Mononuclear cell (primary cell): ENCODE data around the gene NOXA1. TPM values are rescaled to one million over a fixed set of nuclear protein-coding genes. Genes with fewer than 3 reads are reported as not detected.

ENCODE experiments used
- H3K27me3 ChIP-seq: 2 replicates; pipeline ENCODE4 v1.6.0; 2011; ENCODE audit warnings: low read length, control low read depth; ENCODE audit not compliant: insufficient read depth
- H3K4me1 ChIP-seq: 2 replicates; pipeline ENCODE4 v1.5.1; 2011; ENCODE audit warnings: mild to moderate bottlenecking, low read length, control low read depth; ENCODE audit not compliant: insufficient read depth
- H3K4me3 ChIP-seq: 2 replicates; pipeline ENCODE4 v1.5.1; 2011; ENCODE audit warnings: mild to moderate bottlenecking, low read length, moderate library complexity
- H3K9me3 ChIP-seq: 2 replicates; pipeline ENCODE4 v1.5.1; 2011; ENCODE audit warnings: low read depth, mild to moderate bottlenecking, control low read depth, low read length
- total RNA-seq: library from RNA; depleted of rRNA; stranded (reverse); fragments of >200 nt; gene quantifications from one replicate; pipeline ENCODE4 v1.2.3, GENCODE V29; 2012

The NOXA1 gene
- total RNA-seq, 1 donor = 2.2 TPM

GRCh38 chr9:137426018-137426681 lies 3.0 kb downstream of the NOXA1 start:
- Histone ChIP-seq H3K4me3 (no peak overlapping the region), H3K27me3 (no peaks in the 10 kb centered on the region), H3K9me3 (no peaks in the 10 kb centered on the region), H3K4me1 (peaks cover 27% of the 10 kb centered on the region)

GRCh38 chr9:137427454-137428310 lies 4.5 kb downstream of the NOXA1 start:
- H3K4me3 ChIP-seq = no peak overlapping the region
- H3K9me3 ChIP-seq = no peaks in the 10 kb centered on the region
- no peaks in the 10 kb centered on the region for H3K27me3 ChIP-seq
- H3K4me1 ChIP-seq = peaks cover 13% of the 10 kb centered on the region

DNA sequence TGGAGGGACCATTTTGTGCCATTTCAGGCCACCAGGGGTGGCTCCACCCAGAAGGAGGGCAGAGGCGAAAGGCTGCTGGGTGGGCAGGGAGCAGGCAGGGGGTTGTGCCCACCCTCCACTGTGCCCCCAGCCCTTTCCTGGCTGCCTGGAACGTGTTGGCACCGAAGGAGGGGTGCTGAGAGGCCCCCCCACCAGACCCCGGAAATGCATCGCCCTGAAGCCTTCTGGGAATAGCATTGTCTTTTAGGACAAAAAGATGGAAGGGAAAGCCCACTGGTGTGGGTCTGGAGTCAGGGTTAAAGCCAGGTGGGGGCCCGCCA lies 5.1 kb downstream of the NOXA1 start:
- Histone ChIP-seq H3K27me3 (no peaks in the 10 kb centered on the region), H3K4me3 (no peak overlapping the region), H3K9me3 (no peaks in the 10 kb centered on the region), H3K4me1 (peaks cover 13% of the 10 kb centered on the region)

- no peak overlapping the region for H3K4me3 ChIP-seq
- H3K27me3 ChIP-seq = no peaks in the 10 kb centered on the region
- no peaks in the 10 kb centered on the region for H3K9me3 ChIP-seq
- H3K4me1 ChIP-seq = peaks cover 6% of the 10 kb centered on the region
These were observed 5.8 kb downstream of the NOXA1 start for GRCh38 chr9:137428841-137429545.

- Histone ChIP-seq H3K27me3 (no peaks in the 10 kb centered on the region), H3K4me3 (no peak overlapping the region), H3K4me1 (peaks cover 1% of the 10 kb centered on the region), H3K9me3 (no peaks in the 10 kb centered on the region)
These were observed 6.3 kb downstream of the NOXA1 start for GRCh38 chr9:137429546-137429890.

- Histone ChIP-seq H3K9me3 (no peaks in the 10 kb centered on the region), H3K4me3 (no peak overlapping the region), H3K27me3 (no peaks in the 10 kb centered on the region), H3K4me1 (no peaks in the 10 kb centered on the region)
These were observed 7.0 kb downstream of the NOXA1 start for GRCh38 chr9:137429974-137430722.

DNA sequence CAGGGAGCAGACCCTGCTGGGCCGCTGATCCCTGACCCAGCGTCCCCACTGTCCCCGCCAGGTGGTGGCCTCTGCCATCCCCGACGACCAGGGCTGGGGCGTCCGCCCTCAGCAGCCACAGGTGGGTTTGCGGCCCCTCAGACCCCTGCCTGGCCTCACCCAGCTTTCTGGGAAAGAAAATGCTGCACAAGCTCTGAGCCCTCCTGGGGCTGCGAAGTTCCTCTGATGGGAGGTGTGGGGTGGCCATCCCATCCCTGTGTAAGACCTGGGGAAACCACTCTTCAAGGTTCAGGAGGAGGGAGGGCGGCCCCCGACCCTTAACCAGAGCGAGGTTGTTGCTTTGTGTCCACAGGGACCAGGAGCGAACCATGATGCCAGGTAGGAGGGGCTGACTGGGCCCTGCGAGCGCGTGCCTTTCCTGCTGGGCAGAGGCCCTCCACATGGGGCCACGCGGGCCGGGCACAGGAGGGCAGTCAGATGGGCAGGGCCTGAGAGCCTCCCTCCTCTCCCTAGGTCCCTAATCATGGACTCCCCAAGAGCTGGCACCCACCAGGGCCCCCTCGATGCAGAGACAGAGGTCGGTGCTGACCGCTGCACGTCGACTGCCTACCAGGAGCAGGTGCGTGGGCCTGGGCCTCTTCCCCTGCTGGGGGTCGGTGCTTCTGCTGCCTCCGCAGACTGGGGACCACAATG lies 7.7 kb downstream of the NOXA1 start:
- H3K9me3 ChIP-seq = no peaks in the 10 kb centered on the region
- no peaks in the 10 kb centered on the region for H3K4me1 ChIP-seq
- no peak overlapping the region for H3K4me3 ChIP-seq
- no peaks in the 10 kb centered on the region for H3K27me3 ChIP-seq

- H3K4me1 ChIP-seq = no peaks in the 10 kb centered on the region
- H3K9me3 ChIP-seq = no peaks in the 10 kb centered on the region
- H3K27me3 ChIP-seq = no peaks in the 10 kb centered on the region
- H3K4me3 ChIP-seq = no peak overlapping the region
These were observed 8.3 kb downstream of the NOXA1 start for GRCh38 chr9:137431416-137431931.

DNA sequence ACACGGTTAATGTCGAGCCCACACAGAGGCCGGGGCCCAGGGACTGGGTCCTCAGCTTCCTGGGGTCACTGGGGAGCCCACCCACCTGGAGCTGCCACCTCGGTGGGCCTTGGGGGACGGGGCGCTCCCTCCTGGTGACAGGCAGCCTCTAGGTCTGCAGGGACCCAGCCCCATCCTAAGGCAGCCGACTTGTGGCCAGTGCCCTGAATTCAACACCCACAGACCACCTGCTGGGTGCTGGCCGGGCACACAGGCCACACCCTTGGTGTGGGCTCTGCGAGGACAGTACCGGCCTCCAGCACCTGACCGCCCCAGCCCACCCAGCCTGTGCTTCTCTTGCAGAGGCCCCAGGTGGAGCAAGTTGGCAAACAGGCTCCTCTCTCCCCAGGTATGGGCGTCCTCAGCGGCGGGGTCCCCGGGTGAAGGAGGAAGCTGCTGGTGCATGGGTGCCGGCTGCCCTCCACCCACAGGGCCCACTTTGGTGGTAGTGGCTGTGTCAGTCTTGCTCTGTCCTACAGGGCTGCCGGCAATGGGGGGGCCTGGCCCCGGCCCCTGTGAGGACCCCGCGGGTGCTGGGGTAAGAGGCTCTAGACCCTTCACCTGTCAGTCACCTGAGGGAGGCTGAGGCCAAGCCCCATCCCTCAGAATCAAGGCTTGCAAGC lies 9.6 kb downstream of the NOXA1 start:
- Histone ChIP-seq H3K4me3 (no peak overlapping the region), H3K27me3 (no peaks in the 10 kb centered on the region), H3K9me3 (no peaks in the 10 kb centered on the region), H3K4me1 (no peaks in the 10 kb centered on the region)

DNA sequence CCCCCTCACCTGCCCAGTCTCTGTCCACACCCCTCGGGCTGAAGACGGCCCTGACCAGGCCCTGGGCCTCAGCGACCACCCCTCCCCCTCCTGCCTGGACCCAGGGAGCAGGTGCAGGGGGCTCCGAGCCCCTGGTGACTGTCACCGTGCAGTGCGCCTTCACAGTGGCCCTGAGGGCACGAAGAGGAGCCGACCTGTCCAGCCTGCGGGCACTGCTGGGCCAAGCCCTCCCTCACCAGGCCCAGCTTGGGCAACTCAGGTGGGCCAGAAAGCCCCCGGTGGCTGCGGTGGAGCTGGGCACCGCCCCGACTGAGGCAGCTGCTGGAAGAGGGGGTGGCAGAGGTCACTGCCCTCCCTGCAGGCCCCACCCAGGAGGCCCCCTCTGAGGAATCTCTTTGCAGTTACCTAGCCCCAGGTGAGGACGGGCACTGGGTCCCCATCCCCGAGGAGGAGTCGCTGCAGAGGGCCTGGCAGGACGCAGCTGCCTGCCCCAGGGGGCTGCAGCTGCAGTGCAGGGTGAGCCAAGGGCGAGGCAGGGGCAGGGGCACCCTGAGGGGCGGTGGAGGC lies 10.2 kb downstream of the NOXA1 start:
- no peaks in the 10 kb centered on the region for H3K4me1 ChIP-seq
- H3K4me3 ChIP-seq = no peak overlapping the region
- no peaks in the 10 kb centered on the region for H3K27me3 ChIP-seq
- H3K9me3 ChIP-seq = no peaks in the 10 kb centered on the region

DNA sequence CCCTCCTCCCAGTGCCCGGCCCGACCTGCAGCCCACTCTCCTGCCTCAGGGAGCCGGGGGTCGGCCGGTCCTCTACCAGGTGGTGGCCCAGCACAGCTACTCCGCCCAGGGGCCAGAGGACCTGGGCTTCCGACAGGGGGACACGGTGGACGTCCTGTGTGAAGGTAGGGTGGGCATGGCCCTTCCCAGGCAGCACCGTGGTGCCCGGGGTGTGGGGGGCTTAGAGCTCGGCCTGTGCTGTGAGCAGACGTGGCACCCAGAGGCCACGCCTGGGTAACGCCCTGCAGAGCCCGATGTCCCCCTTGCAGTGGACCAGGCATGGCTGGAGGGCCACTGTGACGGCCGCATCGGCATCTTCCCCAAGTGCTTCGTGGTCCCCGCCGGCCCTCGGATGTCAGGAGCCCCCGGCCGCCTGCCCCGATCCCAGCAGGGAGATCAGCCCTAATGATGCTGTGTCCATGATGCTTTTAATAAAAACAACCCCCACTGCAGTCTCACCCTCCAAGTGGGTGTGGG lies 10.8 kb downstream of the NOXA1 start:
- H3K4me1 ChIP-seq = no peaks in the 10 kb centered on the region
- no peak overlapping the region for H3K4me3 ChIP-seq
- no peaks in the 10 kb centered on the region for H3K9me3 ChIP-seq
- H3K27me3 ChIP-seq = no peaks in the 10 kb centered on the region

- Histone ChIP-seq H3K9me3 (no peaks in the 10 kb centered on the region), H3K4me3 (no peak overlapping the region), H3K27me3 (no peaks in the 10 kb centered on the region), H3K4me1 (no peaks in the 10 kb centered on the region)
These were observed 11.5 kb downstream of the NOXA1 start for GRCh38 chr9:137434498-137435380.

GRCh38 chr9:137435381-137435891 lies 12.2 kb downstream of the NOXA1 start:
- no peaks in the 10 kb centered on the region for H3K9me3 ChIP-seq
- no peak overlapping the region for H3K4me3 ChIP-seq
- no peaks in the 10 kb centered on the region for H3K27me3 ChIP-seq
- no peaks in the 10 kb centered on the region for H3K4me1 ChIP-seq
